GM12865 (cell line): ENCODE results near the gene RPL18.
"Not testable (repeated sequence)": the region's sequence is repeated elsewhere in the genome, so short reads cannot be mapped to it uniquely, and the experiment has no call there.

ENCODE experiments used
- DNase-seq: peaks from one replicate; pipeline ENCODE4 v3.0.0; 2010; ENCODE audit warnings: low read depth
- H3K4me3 ChIP-seq: 2 replicates; pipeline ENCODE4 v1.5.1; 2011; ENCODE audit warnings: mild to moderate bottlenecking, low read depth, low read length, control low read depth
- TF ChIP-seq, protein P1 (sequence below): IDR thresholded peaks from 2 replicates; pipeline ENCODE4 v1.5.1; 2011; ENCODE audit warnings: low read length, control low read depth, low read depth, inconsistent platforms; ENCODE audit not compliant: insufficient read depth; ENCODE audit errors: missing control alignments

The RPL18 gene

DNA sequence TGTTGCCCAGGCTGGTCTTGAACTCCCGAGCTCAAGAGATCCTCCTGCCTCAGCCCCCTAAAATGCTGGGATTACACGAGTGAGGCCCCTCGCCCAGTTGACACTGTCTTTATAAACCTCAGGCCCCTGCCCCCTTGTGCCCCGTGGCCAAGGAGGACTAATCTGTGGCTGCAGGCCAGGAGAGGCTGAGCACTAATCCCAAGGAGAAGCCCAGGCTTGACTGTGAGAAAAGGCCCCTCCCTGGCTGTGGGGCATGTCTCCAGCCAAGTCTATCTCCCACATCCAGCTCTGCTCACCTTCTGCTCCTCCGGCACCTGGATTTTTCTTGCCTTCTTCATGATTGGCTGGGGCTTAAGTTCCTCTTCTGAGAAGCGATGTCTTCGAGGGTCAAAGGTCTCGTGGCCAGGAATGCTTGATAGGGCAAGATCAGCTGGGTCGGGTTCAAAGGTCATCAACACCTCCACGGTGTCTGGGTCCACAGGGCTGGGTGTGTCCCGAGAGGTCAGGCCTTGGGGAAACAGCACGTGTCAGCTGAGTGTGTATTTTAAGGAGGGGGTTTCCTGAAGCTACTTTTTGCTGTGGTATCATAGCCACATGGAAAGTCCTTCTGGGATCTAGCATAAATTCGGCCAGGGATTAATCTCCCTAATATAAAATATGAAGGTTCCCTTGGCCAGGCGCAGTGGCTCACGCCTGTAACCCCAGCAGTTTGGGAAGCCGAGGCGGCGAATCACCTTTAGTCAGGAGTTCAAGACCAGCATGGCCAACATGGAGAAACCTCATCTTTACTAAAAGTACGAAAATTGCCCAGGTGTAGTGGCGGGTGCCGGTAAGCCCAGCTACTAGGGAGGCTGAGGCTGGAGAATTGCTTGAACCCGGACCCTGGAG, 14.4 kb upstream of the RPL18 start:
- TF ChIP-seq, protein P1, sequence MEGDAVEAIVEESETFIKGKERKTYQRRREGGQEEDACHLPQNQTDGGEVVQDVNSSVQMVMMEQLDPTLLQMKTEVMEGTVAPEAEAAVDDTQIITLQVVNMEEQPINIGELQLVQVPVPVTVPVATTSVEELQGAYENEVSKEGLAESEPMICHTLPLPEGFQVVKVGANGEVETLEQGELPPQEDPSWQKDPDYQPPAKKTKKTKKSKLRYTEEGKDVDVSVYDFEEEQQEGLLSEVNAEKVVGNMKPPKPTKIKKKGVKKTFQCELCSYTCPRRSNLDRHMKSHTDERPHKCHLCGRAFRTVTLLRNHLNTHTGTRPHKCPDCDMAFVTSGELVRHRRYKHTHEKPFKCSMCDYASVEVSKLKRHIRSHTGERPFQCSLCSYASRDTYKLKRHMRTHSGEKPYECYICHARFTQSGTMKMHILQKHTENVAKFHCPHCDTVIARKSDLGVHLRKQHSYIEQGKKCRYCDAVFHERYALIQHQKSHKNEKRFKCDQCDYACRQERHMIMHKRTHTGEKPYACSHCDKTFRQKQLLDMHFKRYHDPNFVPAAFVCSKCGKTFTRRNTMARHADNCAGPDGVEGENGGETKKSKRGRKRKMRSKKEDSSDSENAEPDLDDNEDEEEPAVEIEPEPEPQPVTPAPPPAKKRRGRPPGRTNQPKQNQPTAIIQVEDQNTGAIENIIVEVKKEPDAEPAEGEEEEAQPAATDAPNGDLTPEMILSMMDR, result no peak
- DNase-seq, result peak; percentile 31
- H3K4me3 ChIP-seq, result peak overlapping the region; percentile 55

DNA sequence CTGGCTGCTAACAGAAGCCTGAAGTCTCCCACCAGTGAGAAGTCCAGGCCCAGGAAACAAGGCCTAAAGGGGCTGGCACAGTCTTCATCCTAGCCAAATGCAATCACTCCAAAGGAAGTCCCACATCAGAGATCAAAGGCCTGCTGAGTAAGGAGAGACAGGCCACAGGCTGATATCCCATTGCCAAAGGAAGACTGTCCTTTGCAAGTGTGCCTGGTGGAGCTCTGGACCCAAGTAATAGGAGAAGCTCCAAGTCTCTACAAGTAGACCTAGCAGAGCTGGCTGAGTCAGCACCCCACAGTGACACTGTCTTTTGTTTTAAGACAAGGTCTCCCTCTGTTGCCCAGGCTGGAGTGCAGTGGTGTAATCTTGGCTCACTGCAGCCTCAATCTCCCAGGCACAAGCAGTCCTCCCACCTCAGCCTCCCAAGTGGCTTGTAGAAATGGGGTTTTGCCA, 13.7 kb upstream of the RPL18 start:
- no peak overlapping the region for H3K4me3 ChIP-seq
- TF ChIP-seq, protein P1, result no peak
- DNase-seq, result no peak

DNA sequence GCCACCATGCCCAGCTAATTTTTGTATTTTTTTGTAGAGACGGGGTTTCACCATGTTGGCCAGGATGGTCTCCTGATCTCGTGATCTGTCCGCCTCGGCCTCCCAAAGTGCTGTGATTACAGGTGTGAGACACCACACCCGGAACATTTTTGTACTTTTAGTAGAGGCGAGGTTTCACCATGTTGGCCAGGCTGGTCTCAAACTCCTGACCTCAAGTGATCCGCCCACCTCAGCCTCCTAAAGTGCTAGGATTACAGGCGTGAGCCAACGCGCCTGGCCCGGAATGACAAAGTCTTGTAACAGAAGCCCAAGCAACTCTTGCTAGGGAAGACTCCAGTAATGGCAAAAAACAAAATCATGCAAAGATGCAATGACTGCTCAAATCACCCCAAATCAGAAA, 13.3 kb upstream of the RPL18 start:
- DNase-seq, H3K4me3 ChIP-seq: not testable (repeated sequence)

DNA sequence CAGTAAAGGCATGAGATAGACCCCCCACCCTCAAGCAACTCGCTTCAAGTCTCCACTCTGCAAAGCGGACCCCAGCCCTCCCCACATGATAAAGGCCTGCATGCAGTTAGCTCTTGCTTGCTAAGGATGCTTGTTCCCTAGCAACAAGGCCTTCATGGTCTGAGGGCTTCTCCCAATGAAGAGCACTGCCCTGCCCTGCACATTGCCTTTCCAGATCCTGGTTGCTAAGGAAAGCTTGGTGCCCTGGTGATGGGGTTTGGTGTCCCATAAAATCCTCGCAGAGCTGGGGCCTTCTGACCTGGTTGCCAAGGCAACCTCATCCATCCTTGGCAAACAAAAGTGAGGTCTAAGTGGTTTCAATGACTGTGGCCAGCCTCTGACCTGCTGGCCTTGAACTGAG, 12.2 kb upstream of the RPL18 start:
- TF ChIP-seq, protein P1, result no peak
- H3K4me3 ChIP-seq, result no peak overlapping the region
- DNase-seq, result peak; percentile 20

DNA sequence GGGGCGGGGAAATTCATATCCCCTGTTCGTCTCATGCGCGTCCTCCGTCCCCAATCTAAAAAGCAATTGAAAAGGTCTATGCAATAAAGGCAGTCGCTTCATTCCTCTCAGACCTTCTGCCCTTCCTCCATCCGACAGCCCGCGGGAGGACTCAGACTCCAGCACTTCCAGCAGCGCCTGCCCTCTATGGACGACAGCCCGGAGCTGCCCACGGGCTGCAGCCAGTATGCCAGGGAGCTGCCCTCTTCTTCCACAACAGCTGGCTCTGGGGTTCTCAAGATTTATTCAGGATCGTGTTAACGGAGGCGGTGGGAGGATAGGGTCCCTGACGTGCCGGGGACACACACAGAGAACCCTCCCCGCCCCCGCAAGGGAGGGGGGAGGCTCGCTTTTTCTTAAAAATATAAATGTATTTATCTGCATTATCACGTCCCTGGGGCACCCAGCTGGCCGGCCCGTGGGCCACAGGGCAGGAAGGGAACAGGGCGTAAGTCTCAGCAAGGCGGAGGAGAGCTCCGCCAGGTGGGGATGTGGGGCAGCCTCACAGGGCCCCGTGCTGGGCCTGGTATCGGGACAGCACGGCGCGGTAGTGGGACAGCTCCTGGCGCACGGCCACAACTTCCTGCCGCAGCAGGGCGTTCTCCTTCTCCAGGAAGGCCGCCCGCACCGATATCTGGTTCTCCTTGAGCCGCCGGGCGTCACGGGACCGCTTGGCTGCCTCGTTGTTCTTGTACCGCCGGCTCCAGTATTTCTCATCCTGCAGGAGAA, 11.5 kb upstream of the RPL18 start:
- DNase-seq, result no peak
- no peak overlapping the region for H3K4me3 ChIP-seq
- TF ChIP-seq, protein P1, result no peak

DNA sequence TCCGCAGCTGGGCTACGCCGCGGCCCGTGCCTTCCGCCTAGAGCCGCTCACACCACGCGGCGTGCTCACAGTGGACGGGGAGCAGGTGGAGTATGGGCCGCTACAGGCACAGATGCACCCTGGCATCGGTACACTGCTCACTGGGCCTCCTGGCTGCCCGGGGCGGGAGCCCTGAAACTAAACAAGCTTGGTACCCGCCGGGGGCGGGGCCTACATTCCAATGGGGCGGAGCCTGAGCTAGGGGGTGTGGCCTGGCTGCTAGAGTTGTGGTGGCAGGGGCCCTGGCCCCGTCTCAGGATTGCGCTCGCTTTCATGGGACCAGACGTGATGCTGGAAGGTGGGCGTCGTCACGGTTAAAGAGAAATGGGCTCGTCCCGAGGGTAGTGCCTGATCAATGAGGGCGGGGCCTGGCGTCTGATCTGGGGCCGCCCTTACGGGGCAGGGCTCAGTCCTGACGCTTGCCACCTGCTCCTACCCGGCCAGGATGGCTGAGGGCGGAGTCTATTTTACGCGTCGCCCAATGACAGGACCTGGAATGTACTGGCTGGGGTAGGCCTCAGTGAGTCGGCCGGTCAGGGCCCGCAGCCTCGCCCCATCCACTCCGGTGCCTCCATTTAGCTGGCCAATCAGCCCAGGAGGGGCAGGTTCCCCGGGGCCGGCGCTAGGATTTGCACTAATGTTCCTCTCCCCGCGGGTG, 10.8 kb upstream of the RPL18 start:
- H3K4me3 ChIP-seq, result no peak overlapping the region
- DNase-seq, result peak; percentile 25

More for the DNA sequence above, 10.8 kb upstream of the RPL18 start:
- TF ChIP-seq, protein P1, result no peak
